Calu3 (cell line): ENCODE results near the gene ARHGAP42. TPM values are rescaled to one million over a fixed set of nuclear protein-coding genes. Genes with fewer than 3 reads are reported as not detected.

Source experiments
- BruUV-seq: library from RNA; stranded (reverse); fragments of 400-500 nt; replicated peaks from 2 replicates; lab custom pipeline; 2021; lab: Mats Ljungman, UMichigan
- CTCF ChIA-PET: fragments of 300-600 bp; sonication (Branson Sonifier 250); formaldehyde crosslinking; loops from one replicate; lab custom pipeline; 2022; ENCODE audit warnings: antibody characterized with exemption; lab: Charles Lee
- DNase-seq: peaks from one replicate; pipeline ENCODE4 v3.0.0; 2022
- H3K27ac Mint-ChIP-seq: one replicate; pipeline ENCODE4 v1.8.0; 2022; ENCODE audit warnings: mixed read lengths; ENCODE audit not compliant: unreplicated experiment
- H3K27me3 Mint-ChIP-seq: one replicate; pipeline ENCODE4 v1.8.0; 2022; ENCODE audit warnings: mixed read lengths; ENCODE audit not compliant: unreplicated experiment
- H3K36me3 Mint-ChIP-seq: one replicate; pipeline ENCODE4 v1.8.0; 2022; ENCODE audit warnings: mild to moderate bottlenecking, moderate library complexity, mixed read lengths; ENCODE audit not compliant: insufficient read depth, unreplicated experiment
- H3K4me1 Mint-ChIP-seq: one replicate; pipeline ENCODE4 v1.8.0; 2022; ENCODE audit warnings: mild to moderate bottlenecking, low read depth, mixed read lengths; ENCODE audit not compliant: unreplicated experiment
- H3K4me3 Mint-ChIP-seq: one replicate; pipeline ENCODE4 v1.8.0; 2022; ENCODE audit warnings: mild to moderate bottlenecking, low read depth, moderate library complexity, mixed read lengths; ENCODE audit not compliant: unreplicated experiment
- H3K9me3 Mint-ChIP-seq: one replicate; pipeline ENCODE4 v1.8.0; 2022; ENCODE audit warnings: low read depth, mixed read lengths; ENCODE audit not compliant: unreplicated experiment
- intact Hi-C: fragments of 100-400 bp; cut with micrococcal nuclease; formaldehyde crosslinking; loops from one replicate; pipeline ENCODE4 v1.10.0; 2022; ENCODE audit not compliant: unreplicated experiment
- total RNA-seq: library from RNA; stranded (reverse); gene quantifications from 2 replicates; pipeline ENCODE4 v1.2.3, GENCODE V29; 2022
- TF ChIP-seq, protein P1 (sequence below): fragments of 200-600 bp; IDR thresholded peaks from one replicate; pipeline ENCODE4 v1.8.0; 2022; ENCODE audit warnings: antibody characterized with exemption; ENCODE audit not compliant: unreplicated experiment

Gene ARHGAP42
- total RNA-seq, 1 experiment from 2014 or later = 10.3 TPM

DNA sequence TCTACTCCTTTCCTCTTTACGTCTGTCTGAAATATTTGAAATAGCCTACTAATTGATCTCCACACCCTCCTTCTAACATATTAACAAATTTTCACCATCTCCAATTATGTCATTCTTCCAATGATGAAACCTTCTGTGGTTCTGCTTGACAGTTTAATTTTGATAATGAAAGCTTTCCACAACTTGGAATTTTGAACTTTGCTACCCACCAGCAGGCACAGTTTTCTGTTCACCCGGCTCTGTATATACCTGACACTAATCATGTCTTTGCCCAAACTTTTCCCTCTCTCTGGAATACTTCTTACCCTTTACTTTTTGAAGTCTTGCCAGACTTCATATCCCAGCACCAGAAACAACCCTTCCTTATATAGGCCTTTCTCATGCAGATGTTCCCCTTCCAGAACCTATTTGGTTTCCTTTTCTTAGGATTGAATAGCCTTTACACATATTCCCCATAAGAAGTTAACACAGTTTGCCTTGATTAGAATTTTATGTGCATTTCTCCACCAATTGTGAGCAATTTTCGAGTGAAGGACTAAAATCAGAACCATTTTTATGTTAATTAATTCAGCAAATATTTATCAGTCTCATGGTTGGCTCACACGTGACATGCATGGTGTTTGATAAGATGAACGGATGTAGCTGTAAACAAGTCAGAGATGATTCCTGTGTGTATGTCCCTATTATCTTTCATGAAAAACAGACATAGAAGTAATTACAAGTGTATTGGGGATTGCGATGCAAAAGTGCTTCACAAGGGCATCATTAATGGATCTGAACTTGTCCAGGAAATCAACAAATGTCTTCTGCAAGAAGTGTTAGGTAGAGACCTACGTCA lies 173.4 kb downstream of the ARHGAP42 start:
- no peak for DNase-seq
- TF ChIP-seq, protein P1, sequence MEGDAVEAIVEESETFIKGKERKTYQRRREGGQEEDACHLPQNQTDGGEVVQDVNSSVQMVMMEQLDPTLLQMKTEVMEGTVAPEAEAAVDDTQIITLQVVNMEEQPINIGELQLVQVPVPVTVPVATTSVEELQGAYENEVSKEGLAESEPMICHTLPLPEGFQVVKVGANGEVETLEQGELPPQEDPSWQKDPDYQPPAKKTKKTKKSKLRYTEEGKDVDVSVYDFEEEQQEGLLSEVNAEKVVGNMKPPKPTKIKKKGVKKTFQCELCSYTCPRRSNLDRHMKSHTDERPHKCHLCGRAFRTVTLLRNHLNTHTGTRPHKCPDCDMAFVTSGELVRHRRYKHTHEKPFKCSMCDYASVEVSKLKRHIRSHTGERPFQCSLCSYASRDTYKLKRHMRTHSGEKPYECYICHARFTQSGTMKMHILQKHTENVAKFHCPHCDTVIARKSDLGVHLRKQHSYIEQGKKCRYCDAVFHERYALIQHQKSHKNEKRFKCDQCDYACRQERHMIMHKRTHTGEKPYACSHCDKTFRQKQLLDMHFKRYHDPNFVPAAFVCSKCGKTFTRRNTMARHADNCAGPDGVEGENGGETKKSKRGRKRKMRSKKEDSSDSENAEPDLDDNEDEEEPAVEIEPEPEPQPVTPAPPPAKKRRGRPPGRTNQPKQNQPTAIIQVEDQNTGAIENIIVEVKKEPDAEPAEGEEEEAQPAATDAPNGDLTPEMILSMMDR = no peak
- H3K4me3 Mint-ChIP-seq = peak overlapping the region; percentile 12
- H3K4me1 Mint-ChIP-seq = peaks cover 43% of the 10 kb centered on the region
- H3K36me3 Mint-ChIP-seq = no peaks in the 10 kb centered on the region
- BruUV-seq = no TSS peak
- no peaks in the 10 kb centered on the region for H3K27me3 Mint-ChIP-seq
- intact Hi-C loops = no loop called here
- H3K27ac Mint-ChIP-seq = peak overlapping the region; percentile 43
- CTCF ChIA-PET = interaction anchor here (0.8 kb wide), 1 partner anchor 176 kb away, joined by 3 read pairs; no protein-coding TSS in a partner anchor
- no peaks in the 10 kb centered on the region for H3K9me3 Mint-ChIP-seq

- peak; percentile 54 for DNase-seq
- H3K36me3 Mint-ChIP-seq = no peaks in the 10 kb centered on the region
- H3K27ac Mint-ChIP-seq = peak overlapping the region; percentile 43
- H3K9me3 Mint-ChIP-seq = no peaks in the 10 kb centered on the region
- intact Hi-C loops = no loop called here
- TF ChIP-seq, protein P1 = no peak
- BruUV-seq = no TSS peak
- no peaks in the 10 kb centered on the region for H3K27me3 Mint-ChIP-seq
- H3K4me3 Mint-ChIP-seq = peak overlapping the region; percentile 12
- CTCF ChIA-PET = interaction anchor here (0.8 kb wide), 1 partner anchor 177 kb away, joined by 3 read pairs; no protein-coding TSS in a partner anchor
- peaks cover 47% of the 10 kb centered on the region for H3K4me1 Mint-ChIP-seq
These were observed 174.1 kb downstream of the ARHGAP42 start for GRCh38 chr11:100861212-100861611.

- CTCF ChIA-PET = no interaction called here
- Mint-ChIP-seq H3K36me3 (no peaks in the 10 kb centered on the region), H3K9me3 (no peaks in the 10 kb centered on the region), H3K27ac (peak overlapping the region; percentile 29), H3K27me3 (no peaks in the 10 kb centered on the region), H3K4me3 (no peak overlapping the region), H3K4me1 (peaks cover 40% of the 10 kb centered on the region)
- DNase-seq = no peak
- TF ChIP-seq, protein P1 = no peak
- intact Hi-C loops = no loop called here
- BruUV-seq = no TSS peak
These were observed 176.0 kb downstream of the ARHGAP42 start for GRCh38 chr11:100863080-100863581.

GRCh38 chr11:100865443-100866065 lies 178.5 kb downstream of the ARHGAP42 start:
- H3K27ac Mint-ChIP-seq = no peak overlapping the region
- intact Hi-C loops = no loop called here
- no peaks in the 10 kb centered on the region for H3K9me3 Mint-ChIP-seq
- CTCF ChIA-PET = no interaction called here
- no TSS peak for BruUV-seq
- TF ChIP-seq, protein P1 = no peak
- no peaks in the 10 kb centered on the region for H3K27me3 Mint-ChIP-seq
- H3K4me3 Mint-ChIP-seq = no peak overlapping the region
- peaks cover 32% of the 10 kb centered on the region for H3K4me1 Mint-ChIP-seq
- H3K36me3 Mint-ChIP-seq = no peaks in the 10 kb centered on the region
- DNase-seq = no peak
